Measurements from ENCODE around the gene BZW1. TPM values are rescaled to one million over a fixed set of nuclear protein-coding genes. Genes with fewer than 3 reads are reported as not detected.
"Not testable (repeated sequence)": the region's sequence is repeated elsewhere in the genome, so short reads cannot be mapped to it uniquely, and the experiment has no call there.

Gene BZW1
- total RNA-seq, 1 donor from 2014 or later = 254 TPM

GRCh38 chr2:200812122-200813022 lies 662 bp downstream of the BZW1 start:
- H3K4me1 Mint-ChIP-seq (ENCODE audit: unreplicated experiment) = peaks cover 24% of the 10 kb centered on the region
- H3K27ac Mint-ChIP-seq = peak overlapping the region; percentile 99
- H3K4me3 Mint-ChIP-seq = peak overlapping the region; percentile 98
- H3K36me3 Mint-ChIP-seq = peaks cover 29% of the 10 kb centered on the region
- peak; percentile 58 for TF ChIP-seq CTCF (conservative IDR thresholded peaks at IDR 0.05)
- no peaks in the 10 kb centered on the region for H3K9me3 Mint-ChIP-seq
- DNase-seq (ENCODE audit: extremely low spot score, unreplicated experiment) = peak; percentile 84
- no peaks in the 10 kb centered on the region for H3K27me3 Mint-ChIP-seq

- TF ChIP-seq CTCF (conservative IDR thresholded peaks at IDR 0.05) = no peak
- peak overlapping the region; percentile 65 for H3K4me3 Mint-ChIP-seq
- DNase-seq (ENCODE audit: extremely low spot score, unreplicated experiment) = no peak
- H3K36me3 Mint-ChIP-seq = peaks cover 38% of the 10 kb centered on the region
- no peaks in the 10 kb centered on the region for H3K9me3 Mint-ChIP-seq
- no peaks in the 10 kb centered on the region for H3K27me3 Mint-ChIP-seq
- peaks cover 24% of the 10 kb centered on the region for H3K4me1 Mint-ChIP-seq (ENCODE audit: unreplicated experiment)
- H3K27ac Mint-ChIP-seq = peak overlapping the region; percentile 60
Observed at GRCh38 chr2:200814276-200814815, 2.6 kb downstream of the BZW1 start.

- Mint-ChIP-seq H3K9me3 (no peaks in the 10 kb centered on the region), H3K4me1 (ENCODE audit: unreplicated experiment) (peaks cover 24% of the 10 kb centered on the region), H3K36me3 (peaks cover 38% of the 10 kb centered on the region), H3K4me3 (peak overlapping the region; percentile 65), H3K27ac (no peak overlapping the region), H3K27me3 (no peaks in the 10 kb centered on the region)
- no peak for DNase-seq (ENCODE audit: extremely low spot score, unreplicated experiment)
- no peak for TF ChIP-seq CTCF (conservative IDR thresholded peaks at IDR 0.05)
Observed at GRCh38 chr2:200814917-200815316, 3.2 kb downstream of the BZW1 start.

- not testable (repeated sequence) for H3K4me1 Mint-ChIP-seq (ENCODE audit: unreplicated experiment); H3K27ac Mint-ChIP-seq; H3K27me3 Mint-ChIP-seq; DNase-seq (ENCODE audit: extremely low spot score, unreplicated experiment); H3K9me3 Mint-ChIP-seq; H3K4me3 Mint-ChIP-seq
- peaks cover 43% of the 10 kb centered on the region for H3K36me3 Mint-ChIP-seq
Observed at GRCh38 chr2:200818732-200819131, 7.0 kb downstream of the BZW1 start.

GRCh38 chr2:200820573-200821234 lies 9.0 kb downstream of the BZW1 start:
- Mint-ChIP-seq H3K27me3 (no peaks in the 10 kb centered on the region), H3K4me1 (ENCODE audit: unreplicated experiment) (no peaks in the 10 kb centered on the region), H3K9me3 (no peaks in the 10 kb centered on the region), H3K36me3 (peaks cover 27% of the 10 kb centered on the region), H3K27ac (peak overlapping the region; percentile 44), H3K4me3 (no peak overlapping the region)
- no peak for DNase-seq (ENCODE audit: extremely low spot score, unreplicated experiment)
- TF ChIP-seq CTCF (conservative IDR thresholded peaks at IDR 0.05) = no peak
